ENCODE results near the gene C1orf52. TPM values are rescaled to one million over a fixed set of nuclear protein-coding genes. Genes with fewer than 3 reads are reported as not detected.

C1orf52 gene
- total RNA-seq, 1 experiment from 2014 or later, result 44.5 TPM

DNA sequence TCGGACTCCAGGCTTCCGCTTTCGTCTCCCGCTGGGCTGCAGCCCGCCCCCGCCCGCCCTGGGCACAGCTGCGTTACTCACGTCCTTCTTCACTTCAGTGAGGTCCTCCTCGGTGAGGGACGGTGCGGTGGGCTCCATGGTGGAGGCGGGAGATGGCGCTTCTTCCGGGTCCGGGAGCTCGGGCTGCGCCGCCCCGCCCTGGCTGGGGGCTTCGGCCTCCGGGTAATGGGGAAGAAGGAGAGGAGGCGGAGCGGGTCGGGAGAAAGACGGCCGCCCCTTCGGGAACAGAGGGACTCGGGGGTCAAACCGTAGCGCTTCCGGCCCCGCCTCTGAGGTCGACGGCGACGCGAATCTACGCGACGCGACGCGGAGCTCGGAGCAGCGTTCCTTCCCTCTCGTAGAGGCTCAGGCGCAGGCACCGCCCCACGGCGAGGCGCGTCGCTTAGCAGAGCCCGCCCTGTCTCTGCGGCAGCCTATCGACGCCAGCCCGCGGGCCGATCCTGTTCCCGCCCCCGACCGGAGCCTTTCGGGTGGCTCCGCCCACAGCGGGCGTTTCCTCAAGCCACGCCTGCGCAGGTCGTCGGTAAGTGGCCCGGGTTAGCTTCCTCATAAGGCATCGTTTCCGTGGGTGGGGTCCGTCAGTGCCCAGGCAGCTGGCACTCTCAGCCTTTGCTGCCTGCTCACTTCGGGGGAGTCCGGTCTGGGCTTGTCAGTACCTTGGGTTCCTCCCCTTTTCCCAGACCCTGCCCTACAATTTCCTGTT lies 16.9 kb upstream of the C1orf52 start, which contains the start of gene BCL10:
Gene BCL10, minus strand, starts transcription at position 418 of the 763 bp plus-strand sequence. Its CDS starts 280 bp downstream, at position 138.
- no peaks in the 10 kb centered on the region for H3K27me3 Mint-ChIP-seq (ENCODE audit: low read depth)
- POLR2A ChIA-PET, result interaction anchor here (0.6 to 2.1 kb wide), 12 partner anchors 9 to 432 kb away, joined by 3 to 15 read pairs (median 4); partner anchors contain the start of genes C1orf52 and ZNHIT6
- peak within 1 kb of the TSS; percentile 82 for H3K4me3 Mint-ChIP-seq
- DNase-seq (ENCODE audit: low spot score) (peak; percentile 98), ATAC-seq (peak; percentile 98)
- H3K4me1 Mint-ChIP-seq, result peaks cover 34% of the 10 kb centered on the region
- peaks cover 3% of the 10 kb centered on the region; the same call in 1 of the 2 replicates for H3K36me3 Mint-ChIP-seq
- CTCF ChIA-PET, result interaction anchor here (0.6 to 4.5 kb wide), 16 partner anchors 9 to 552 kb away, joined by 3 to 83 read pairs (median 5); partner anchors contain the start of genes C1orf52, CCN1 and ZNHIT6
- TF ChIP-seq SP1 (CRISPR knock-in tag; conservative IDR thresholded peaks at IDR 0.05), result peak; percentile 95
- peak; percentile 92 for TF ChIP-seq CREM (CRISPR knock-in tag; IDR thresholded peaks at IDR 0.05)
- TF ChIP-seq ZNF263 (CRISPR knock-in tag; IDR thresholded peaks at IDR 0.05; ENCODE audit: low read depth), result 0 out of 2 replicates have a peak, but pooled peaks have one; percentile 44
- TF ChIP-seq PRRX2 (CRISPR knock-in tag; IDR thresholded peaks at IDR 0.05), result no peak
- TF ChIP-seq, protein P1, sequence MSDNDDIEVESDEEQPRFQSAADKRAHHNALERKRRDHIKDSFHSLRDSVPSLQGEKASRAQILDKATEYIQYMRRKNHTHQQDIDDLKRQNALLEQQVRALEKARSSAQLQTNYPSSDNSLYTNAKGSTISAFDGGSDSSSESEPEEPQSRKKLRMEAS (CRISPR knock-in tag; IDR thresholded peaks at IDR 0.05), result no peak
- TF ChIP-seq ZNF396 (CRISPR knock-in tag; IDR thresholded peaks at IDR 0.05; ENCODE audit: borderline replicate concordance), result no peak
- TF ChIP-seq RELA (CRISPR knock-in tag; IDR thresholded peaks at IDR 0.05; ENCODE audit: borderline replicate concordance), result peak; percentile 69; the same call in 1 of the 2 replicates
- peak; percentile 64; the same call in 1 of the 2 replicates for TF ChIP-seq ZNF232 (CRISPR knock-in tag; IDR thresholded peaks at IDR 0.05)
- TF ChIP-seq, protein P2, sequence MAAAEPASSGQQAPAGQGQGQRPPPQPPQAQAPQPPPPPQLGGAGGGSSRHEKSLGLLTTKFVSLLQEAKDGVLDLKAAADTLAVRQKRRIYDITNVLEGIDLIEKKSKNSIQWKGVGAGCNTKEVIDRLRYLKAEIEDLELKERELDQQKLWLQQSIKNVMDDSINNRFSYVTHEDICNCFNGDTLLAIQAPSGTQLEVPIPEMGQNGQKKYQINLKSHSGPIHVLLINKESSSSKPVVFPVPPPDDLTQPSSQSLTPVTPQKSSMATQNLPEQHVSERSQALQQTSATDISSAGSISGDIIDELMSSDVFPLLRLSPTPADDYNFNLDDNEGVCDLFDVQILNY (CRISPR knock-in tag; IDR thresholded peaks at IDR 0.05), result peak; percentile 75; the same call in 1 of the 2 replicates
- TF ChIP-seq, protein P3, sequence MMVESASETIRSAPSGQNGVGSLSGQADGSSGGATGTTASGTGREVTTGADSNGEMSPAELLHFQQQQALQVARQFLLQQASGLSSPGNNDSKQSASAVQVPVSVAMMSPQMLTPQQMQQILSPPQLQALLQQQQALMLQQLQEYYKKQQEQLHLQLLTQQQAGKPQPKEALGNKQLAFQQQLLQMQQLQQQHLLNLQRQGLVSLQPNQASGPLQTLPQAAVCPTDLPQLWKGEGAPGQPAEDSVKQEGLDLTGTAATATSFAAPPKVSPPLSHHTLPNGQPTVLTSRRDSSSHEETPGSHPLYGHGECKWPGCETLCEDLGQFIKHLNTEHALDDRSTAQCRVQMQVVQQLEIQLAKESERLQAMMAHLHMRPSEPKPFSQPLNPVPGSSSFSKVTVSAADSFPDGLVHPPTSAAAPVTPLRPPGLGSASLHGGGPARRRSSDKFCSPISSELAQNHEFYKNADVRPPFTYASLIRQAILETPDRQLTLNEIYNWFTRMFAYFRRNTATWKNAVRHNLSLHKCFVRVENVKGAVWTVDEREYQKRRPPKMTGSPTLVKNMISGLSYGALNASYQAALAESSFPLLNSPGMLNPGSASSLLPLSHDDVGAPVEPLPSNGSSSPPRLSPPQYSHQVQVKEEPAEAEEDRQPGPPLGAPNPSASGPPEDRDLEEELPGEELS (CRISPR knock-in tag; IDR thresholded peaks at IDR 0.05), result 0 out of 2 replicates have a peak, but pooled peaks have one; percentile 28
- TF ChIP-seq GABPB1 (CRISPR knock-in tag; IDR thresholded peaks at IDR 0.05), result peak; percentile 35
- peak; percentile 75; the same call in 1 of the 2 replicates for TF ChIP-seq FOXK1 (CRISPR knock-in tag; IDR thresholded peaks at IDR 0.05)
- TF ChIP-seq ESRRA (CRISPR knock-in tag; IDR thresholded peaks at IDR 0.05; ENCODE audit: borderline replicate concordance), result no peak
- peak within 1 kb of the TSS; percentile 96 for H3K27ac Mint-ChIP-seq
- H3K9me3 Mint-ChIP-seq, result no peaks in the 10 kb centered on the region

DNA sequence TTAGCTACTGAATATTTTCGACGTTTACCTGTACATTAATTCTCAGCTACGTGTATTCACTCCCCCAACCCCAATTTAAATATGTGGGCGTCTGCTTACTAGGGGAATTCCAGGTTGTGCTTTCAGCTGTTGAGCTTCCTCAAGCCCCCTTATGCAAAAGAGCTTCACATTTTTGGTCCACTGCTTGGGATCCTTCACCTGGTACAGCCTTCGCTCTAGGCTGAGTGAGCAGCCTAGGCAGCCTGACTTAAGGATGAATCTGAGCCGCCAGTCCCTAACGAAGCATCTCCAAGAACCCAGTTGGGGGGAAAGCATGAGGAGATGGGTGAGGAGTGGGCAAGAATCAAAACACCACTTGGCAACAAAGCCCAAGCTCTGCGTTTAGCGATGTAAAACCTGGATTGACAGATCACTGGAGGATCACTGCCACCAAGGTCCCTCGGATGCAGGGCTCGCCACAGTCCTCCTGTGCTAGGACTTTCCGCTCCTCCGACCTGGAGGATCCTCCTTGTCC lies 16.3 kb upstream of the C1orf52 start:
- ChIA-PET POLR2A (interaction anchor here (1.0 to 2.1 kb wide), 7 partner anchors 10 to 433 kb away, joined by 3 to 15 read pairs (median 4); partner anchors contain the start of genes C1orf52 and ZNHIT6), CTCF (interaction anchor here (0.9 to 4.5 kb wide), 9 partner anchors 10 to 331 kb away, joined by 3 to 83 read pairs (median 6); partner anchors contain the start of genes C1orf52 and CCN1)
- no peaks in the 10 kb centered on the region for H3K27me3 Mint-ChIP-seq (ENCODE audit: low read depth)
- TF ChIP-seq, protein P4, sequence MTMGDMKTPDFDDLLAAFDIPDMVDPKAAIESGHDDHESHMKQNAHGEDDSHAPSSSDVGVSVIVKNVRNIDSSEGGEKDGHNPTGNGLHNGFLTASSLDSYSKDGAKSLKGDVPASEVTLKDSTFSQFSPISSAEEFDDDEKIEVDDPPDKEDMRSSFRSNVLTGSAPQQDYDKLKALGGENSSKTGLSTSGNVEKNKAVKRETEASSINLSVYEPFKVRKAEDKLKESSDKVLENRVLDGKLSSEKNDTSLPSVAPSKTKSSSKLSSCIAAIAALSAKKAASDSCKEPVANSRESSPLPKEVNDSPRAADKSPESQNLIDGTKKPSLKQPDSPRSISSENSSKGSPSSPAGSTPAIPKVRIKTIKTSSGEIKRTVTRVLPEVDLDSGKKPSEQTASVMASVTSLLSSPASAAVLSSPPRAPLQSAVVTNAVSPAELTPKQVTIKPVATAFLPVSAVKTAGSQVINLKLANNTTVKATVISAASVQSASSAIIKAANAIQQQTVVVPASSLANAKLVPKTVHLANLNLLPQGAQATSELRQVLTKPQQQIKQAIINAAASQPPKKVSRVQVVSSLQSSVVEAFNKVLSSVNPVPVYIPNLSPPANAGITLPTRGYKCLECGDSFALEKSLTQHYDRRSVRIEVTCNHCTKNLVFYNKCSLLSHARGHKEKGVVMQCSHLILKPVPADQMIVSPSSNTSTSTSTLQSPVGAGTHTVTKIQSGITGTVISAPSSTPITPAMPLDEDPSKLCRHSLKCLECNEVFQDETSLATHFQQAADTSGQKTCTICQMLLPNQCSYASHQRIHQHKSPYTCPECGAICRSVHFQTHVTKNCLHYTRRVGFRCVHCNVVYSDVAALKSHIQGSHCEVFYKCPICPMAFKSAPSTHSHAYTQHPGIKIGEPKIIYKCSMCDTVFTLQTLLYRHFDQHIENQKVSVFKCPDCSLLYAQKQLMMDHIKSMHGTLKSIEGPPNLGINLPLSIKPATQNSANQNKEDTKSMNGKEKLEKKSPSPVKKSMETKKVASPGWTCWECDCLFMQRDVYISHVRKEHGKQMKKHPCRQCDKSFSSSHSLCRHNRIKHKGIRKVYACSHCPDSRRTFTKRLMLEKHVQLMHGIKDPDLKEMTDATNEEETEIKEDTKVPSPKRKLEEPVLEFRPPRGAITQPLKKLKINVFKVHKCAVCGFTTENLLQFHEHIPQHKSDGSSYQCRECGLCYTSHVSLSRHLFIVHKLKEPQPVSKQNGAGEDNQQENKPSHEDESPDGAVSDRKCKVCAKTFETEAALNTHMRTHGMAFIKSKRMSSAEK (CRISPR knock-in tag; IDR thresholded peaks at IDR 0.05; ENCODE audit: borderline replicate concordance), result no peak
- TF ChIP-seq ZNF396 (CRISPR knock-in tag; IDR thresholded peaks at IDR 0.05; ENCODE audit: borderline replicate concordance) (no peak), GABPB1 (CRISPR knock-in tag; IDR thresholded peaks at IDR 0.05) (no peak)
- TF ChIP-seq, protein P5, sequence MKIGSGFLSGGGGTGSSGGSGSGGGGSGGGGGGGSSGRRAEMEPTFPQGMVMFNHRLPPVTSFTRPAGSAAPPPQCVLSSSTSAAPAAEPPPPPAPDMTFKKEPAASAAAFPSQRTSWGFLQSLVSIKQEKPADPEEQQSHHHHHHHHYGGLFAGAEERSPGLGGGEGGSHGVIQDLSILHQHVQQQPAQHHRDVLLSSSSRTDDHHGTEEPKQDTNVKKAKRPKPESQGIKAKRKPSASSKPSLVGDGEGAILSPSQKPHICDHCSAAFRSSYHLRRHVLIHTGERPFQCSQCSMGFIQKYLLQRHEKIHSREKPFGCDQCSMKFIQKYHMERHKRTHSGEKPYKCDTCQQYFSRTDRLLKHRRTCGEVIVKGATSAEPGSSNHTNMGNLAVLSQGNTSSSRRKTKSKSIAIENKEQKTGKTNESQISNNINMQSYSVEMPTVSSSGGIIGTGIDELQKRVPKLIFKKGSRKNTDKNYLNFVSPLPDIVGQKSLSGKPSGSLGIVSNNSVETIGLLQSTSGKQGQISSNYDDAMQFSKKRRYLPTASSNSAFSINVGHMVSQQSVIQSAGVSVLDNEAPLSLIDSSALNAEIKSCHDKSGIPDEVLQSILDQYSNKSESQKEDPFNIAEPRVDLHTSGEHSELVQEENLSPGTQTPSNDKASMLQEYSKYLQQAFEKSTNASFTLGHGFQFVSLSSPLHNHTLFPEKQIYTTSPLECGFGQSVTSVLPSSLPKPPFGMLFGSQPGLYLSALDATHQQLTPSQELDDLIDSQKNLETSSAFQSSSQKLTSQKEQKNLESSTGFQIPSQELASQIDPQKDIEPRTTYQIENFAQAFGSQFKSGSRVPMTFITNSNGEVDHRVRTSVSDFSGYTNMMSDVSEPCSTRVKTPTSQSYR (CRISPR knock-in tag; IDR thresholded peaks at IDR 0.05), result no peak
- TF ChIP-seq, protein P3 (CRISPR knock-in tag; IDR thresholded peaks at IDR 0.05), result no peak; the same call in 1 of the 2 replicates
- TF ChIP-seq, protein P6, sequence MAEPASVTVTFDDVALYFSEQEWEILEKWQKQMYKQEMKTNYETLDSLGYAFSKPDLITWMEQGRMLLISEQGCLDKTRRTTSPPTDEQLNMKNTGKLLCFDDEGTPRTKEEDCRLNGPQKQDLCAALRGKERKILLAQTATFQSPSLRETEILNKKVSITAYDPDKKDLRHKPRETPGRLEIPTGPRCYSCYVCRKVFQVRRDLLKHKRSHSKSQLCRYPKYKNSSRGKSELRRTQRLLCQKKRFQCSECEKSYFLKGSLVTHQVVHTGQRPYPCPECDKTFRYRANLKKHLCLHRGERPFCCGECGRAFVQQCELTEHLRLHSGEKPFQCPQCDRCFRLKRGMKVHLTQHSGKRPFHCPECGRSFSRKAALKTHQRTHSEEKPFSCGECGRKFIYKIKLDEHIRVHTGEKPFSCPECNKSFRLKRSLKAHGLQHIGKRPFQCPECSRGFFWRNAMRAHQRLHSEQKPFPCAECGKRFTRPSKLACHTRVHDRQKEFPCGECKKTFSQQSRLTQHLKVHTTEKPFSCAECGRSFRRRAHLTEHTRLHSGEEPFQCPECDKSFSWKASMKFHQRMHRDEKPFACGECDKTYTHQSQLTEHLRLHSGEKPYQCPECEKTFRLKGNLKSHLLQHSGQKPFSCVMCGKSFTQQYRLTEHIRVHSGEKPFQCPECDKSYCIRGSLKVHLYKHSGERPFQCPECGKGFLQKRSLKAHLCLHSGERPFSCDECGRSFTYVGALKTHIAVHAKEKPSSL (CRISPR knock-in tag; conservative IDR thresholded peaks at IDR 0.05), result no peak

More for the DNA sequence above, 16.3 kb upstream of the C1orf52 start:
- ATAC-seq (no peak), DNase-seq (ENCODE audit: low spot score) (no peak)
- Mint-ChIP-seq H3K4me1 (peaks cover 34% of the 10 kb centered on the region), H3K4me3 (peak overlapping the region; percentile 82), H3K9me3 (no peaks in the 10 kb centered on the region), H3K27ac (peak overlapping the region; percentile 83), H3K36me3 (peaks cover 9% of the 10 kb centered on the region)
